ENCODE results near the gene VIPR1. TPM values are rescaled to one million over a fixed set of nuclear protein-coding genes. Genes with fewer than 3 reads are reported as not detected.

Gene VIPR1
- total RNA-seq, 4 donors from 2014 or later = 6.3 to 117 (median 26.0) TPM

DNA sequence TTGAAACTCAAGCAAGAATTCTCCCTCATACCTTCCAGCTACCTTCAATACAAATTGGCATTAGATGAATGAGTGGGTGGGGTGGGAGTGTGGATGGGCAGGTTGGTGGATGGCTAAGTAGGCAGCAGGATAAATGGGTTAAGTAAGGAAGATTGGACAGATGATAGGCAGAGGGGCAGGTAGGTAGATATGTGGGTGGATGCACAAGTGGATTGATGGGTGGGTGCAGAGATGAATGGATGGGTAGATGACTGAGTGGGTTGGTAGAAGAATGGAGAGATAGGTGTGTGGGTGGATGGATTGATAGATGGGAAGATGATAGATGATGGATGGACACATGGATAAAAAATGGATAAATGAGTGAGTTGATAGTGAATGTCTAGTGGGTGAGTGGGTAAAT, 27.6 kb downstream of the VIPR1 start:
- H3K36me3 ChIP-seq = no peaks in the 10 kb centered on the region

DNA sequence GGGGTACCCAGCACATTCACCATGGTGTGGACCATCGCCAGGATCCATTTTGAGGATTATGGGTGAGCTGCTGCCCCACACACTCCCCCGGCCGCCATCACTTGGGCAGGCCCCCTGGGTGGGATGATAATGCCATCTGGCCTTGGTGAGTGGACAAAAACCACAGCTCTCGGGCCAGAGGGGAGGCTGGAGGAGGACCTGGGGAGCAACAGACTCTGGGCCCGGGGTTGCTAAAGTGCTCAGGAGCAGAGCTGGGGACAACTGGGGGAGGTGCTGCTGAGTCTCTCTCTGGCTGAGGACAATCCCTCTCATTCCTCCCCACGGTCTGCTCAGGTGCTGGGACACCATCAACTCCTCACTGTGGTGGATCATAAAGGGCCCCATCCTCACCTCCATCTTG, 29.0 kb downstream of the VIPR1 start:
- WGBS, 2 donors = 95 to 100% methylated on average over 5 of the region's 6 CpGs
- intact Hi-C loops (cut with DNase I) = no loop called here
- Histone ChIP-seq H3K9me3 (no peaks in the 10 kb centered on the region), H3K27me3 (no peaks in the 10 kb centered on the region), H3K4me3 (replicated peaks in 1 of 3) (no peak overlapping the region), H3K36me3 (no peaks in the 10 kb centered on the region), H3K27ac (no peak overlapping the region), H3K4me1 (no peaks in the 10 kb centered on the region)
- no peak for DNase-seq
- TF ChIP-seq POLR2A (IDR thresholded peaks at IDR 0.05) = no peak
- TF ChIP-seq, protein P1, sequence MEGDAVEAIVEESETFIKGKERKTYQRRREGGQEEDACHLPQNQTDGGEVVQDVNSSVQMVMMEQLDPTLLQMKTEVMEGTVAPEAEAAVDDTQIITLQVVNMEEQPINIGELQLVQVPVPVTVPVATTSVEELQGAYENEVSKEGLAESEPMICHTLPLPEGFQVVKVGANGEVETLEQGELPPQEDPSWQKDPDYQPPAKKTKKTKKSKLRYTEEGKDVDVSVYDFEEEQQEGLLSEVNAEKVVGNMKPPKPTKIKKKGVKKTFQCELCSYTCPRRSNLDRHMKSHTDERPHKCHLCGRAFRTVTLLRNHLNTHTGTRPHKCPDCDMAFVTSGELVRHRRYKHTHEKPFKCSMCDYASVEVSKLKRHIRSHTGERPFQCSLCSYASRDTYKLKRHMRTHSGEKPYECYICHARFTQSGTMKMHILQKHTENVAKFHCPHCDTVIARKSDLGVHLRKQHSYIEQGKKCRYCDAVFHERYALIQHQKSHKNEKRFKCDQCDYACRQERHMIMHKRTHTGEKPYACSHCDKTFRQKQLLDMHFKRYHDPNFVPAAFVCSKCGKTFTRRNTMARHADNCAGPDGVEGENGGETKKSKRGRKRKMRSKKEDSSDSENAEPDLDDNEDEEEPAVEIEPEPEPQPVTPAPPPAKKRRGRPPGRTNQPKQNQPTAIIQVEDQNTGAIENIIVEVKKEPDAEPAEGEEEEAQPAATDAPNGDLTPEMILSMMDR (IDR thresholded peaks at IDR 0.05) = no peak

More for the DNA sequence above, 27.6 kb downstream of the VIPR1 start:
- Histone ChIP-seq H3K27ac (no peak overlapping the region), H3K4me3 (replicated peaks in 1 of 3) (no peak overlapping the region), H3K27me3 (no peaks in the 10 kb centered on the region), H3K9me3 (no peaks in the 10 kb centered on the region), H3K4me1 (no peaks in the 10 kb centered on the region)
- intact Hi-C loops (cut with DNase I) = no loop called here
- no peak for DNase-seq
- no peak for TF ChIP-seq POLR2A (IDR thresholded peaks at IDR 0.05)
- TF ChIP-seq, protein P1 (IDR thresholded peaks at IDR 0.05) = no peak

DNA sequence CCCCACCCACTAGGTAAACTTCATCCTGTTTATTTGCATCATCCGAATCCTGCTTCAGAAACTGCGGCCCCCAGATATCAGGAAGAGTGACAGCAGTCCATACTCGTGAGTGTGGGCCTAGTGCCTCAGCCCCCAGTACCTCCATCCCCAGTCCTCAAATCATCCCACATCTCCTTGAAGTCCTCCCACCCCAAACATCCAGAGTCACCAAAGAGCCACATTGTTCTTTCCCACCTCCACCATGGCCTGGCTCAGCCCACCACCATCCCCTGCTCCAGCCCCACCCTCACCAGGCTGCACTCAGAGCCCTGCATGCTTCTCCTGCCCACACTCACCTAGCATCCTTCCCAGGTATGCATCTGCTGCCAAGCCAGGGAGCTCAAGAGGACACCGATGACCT, 29.8 kb downstream of the VIPR1 start:
- Histone ChIP-seq H3K27ac (no peak overlapping the region), H3K36me3 (no peaks in the 10 kb centered on the region), H3K27me3 (no peaks in the 10 kb centered on the region), H3K9me3 (no peaks in the 10 kb centered on the region), H3K4me3 (replicated peaks in 1 of 3) (no peak overlapping the region), H3K4me1 (no peaks in the 10 kb centered on the region)
- no peak for DNase-seq
- intact Hi-C loops (cut with DNase I) = no loop called here
- 92 to 97% methylated on average over 4 of the region's 4 CpGs for WGBS, 2 donors
- TF ChIP-seq, protein P1 (IDR thresholded peaks at IDR 0.05) = no peak

DNA sequence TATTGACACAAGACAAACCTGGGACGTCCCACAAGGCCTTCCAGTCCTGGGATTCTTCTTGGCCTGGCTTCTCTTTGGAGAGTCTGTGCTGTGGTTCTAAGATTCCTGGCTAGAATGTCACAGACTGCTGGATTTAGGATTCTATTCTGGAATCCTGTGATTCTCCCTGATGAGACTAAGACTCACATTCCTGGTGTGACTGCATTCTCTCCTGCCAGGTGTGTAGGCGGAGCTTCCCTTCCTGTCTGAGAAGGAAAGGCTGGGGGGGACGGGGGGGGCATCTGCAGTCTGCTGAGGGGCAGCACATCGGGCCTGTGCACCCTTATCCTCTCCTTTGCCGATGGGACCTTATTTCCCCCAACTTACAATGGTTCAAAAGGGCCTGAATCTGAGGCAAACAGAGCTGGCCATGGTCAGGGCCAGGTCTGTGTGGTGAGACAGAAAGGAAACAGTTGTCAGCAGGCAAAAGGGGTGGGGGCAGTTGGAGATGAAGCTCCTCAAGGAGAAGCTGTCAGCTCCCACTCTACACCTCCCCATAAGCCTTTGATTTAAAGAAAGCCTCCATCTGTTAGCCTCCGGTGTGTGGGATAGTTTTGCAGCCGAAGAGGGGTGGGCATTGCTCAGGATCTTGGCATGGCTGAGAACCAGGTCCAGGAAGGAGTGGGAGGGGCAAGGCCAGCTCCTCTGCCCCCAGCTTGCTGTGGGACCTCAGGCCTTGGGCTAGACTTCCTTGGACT, 30.9 kb downstream of the VIPR1 start:
- Histone ChIP-seq H3K36me3 (no peaks in the 10 kb centered on the region), H3K4me3 (replicated peaks in 1 of 3) (no peak overlapping the region), H3K27ac (no peak overlapping the region), H3K4me1 (no peaks in the 10 kb centered on the region), H3K27me3 (no peaks in the 10 kb centered on the region), H3K9me3 (no peaks in the 10 kb centered on the region)
- intact Hi-C loops (cut with DNase I) = no loop called here
- DNase-seq = no peak
- WGBS, 2 donors = 64 to 79% methylated on average over 6 to 7 of the region's 7 CpGs
- no peak for TF ChIP-seq POLR2A (IDR thresholded peaks at IDR 0.05)
- TF ChIP-seq, protein P1 (IDR thresholded peaks at IDR 0.05) = no peak

DNA sequence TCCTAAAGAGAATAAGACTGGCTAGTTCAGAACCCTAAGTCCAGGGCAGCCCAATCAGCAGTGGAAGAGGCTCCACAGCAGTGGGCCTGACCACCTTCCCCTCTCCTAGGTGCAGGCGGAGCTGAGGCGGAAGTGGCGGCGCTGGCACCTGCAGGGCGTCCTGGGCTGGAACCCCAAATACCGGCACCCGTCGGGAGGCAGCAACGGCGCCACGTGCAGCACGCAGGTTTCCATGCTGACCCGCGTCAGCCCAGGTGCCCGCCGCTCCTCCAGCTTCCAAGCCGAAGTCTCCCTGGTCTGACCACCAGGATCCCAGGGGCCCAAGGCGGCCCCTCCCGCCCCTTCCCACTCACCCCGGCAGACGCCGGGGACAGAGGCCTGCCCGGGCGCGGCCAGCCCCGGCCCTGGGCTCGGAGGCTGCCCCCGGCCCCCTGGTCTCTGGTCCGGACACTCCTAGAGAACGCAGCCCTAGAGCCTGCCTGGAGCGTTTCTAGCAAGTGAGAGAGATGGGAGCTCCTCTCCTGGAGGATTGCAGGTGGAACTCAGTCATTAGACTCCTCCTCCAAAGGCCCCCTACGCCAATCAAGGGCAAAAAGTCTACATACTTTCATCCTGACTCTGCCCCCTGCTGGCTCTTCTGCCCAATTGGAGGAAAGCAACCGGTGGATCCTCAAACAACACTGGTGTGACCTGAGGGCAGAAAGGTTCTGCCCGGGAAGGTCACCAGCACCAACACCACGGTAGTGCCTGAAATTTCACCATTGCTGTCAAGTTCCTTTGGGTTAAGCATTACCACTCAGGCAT, 33.7 kb downstream of the VIPR1 start:
- intact Hi-C loops (cut with DNase I) = no loop called here
- peak; percentile 15 to 16 for DNase-seq
- H3K36me3 ChIP-seq = no peaks in the 10 kb centered on the region
- H3K4me1 ChIP-seq = peaks cover 0 to 8% of the 10 kb centered on the region in 2 donors
- no peaks in the 10 kb centered on the region for H3K27me3 ChIP-seq
- TF ChIP-seq, protein P1 (IDR thresholded peaks at IDR 0.05) = peak in 4 of 6 experiments; percentile 14 to 34 (median 24)
- no peak for TF ChIP-seq POLR2A (IDR thresholded peaks at IDR 0.05)
- WGBS, 2 donors = 85 to 87% methylated on average over 20 of the region's 35 CpGs
- no peak overlapping the region for H3K4me3 ChIP-seq (replicated peaks in 1 of 3)
- no peak overlapping the region for H3K27ac ChIP-seq
- no peaks in the 10 kb centered on the region for H3K9me3 ChIP-seq

Measured in thyroid gland (tissue), 4 donors.